Gastrocnemius medialis (tissue), 4 donors: ENCODE measurements around the gene FGF19. TPM values are rescaled to one million over a fixed set of nuclear protein-coding genes. Genes with fewer than 3 reads are reported as not detected.

Experiments
- ATAC-seq, 2 donors: fragments of 150-250 bp; one replicate each; pipeline ENCODE4 v1.9.1; 2016
- DNase-seq, 2 donors: peaks; one replicate each; pipeline ENCODE4 v3.0.0-alpha.2; 2019
- H3K27ac ChIP-seq, 4 donors: fragments of 200-600 bp; sonication (generic); 1 replicate in 1 of 4; 2 replicates in 3 of 4; pipeline ENCODE4 v1.5.1; 2016 to 2018; ENCODE audit warnings: mild to moderate bottlenecking in 2 of 4, moderate library complexity in 1 of 4
- H3K27me3 ChIP-seq, 3 donors: fragments of 200-600 bp; sonication (generic) in 2 of 3; 1 replicate in 1 of 3; 2 replicates in 2 of 3; pipeline versions ENCODE4 v1.5.1 to v1.6.0; 2016 to 2019; ENCODE audit warnings: mild to moderate bottlenecking in 1 of 3, moderate library complexity in 1 of 3
- H3K36me3 ChIP-seq, 2 donors: fragments of 200-600 bp; sonication (generic) in 1 of 2; one replicate each; pipeline ENCODE4 v1.5.1; 2017 to 2018
- H3K4me1 ChIP-seq, 2 donors: fragments of 200-600 bp; sonication (generic) in 1 of 2; one replicate each; pipeline ENCODE4 v1.5.1; 2016 to 2017; ENCODE audit warnings: mild to moderate bottlenecking in 2 of 2
- H3K4me3 ChIP-seq, 4 donors: fragments of 200-600 bp; sonication (generic) in 3 of 4; 1 replicate in 1 of 4; 2 replicates in 3 of 4; pipeline ENCODE4 v1.5.1; 2016 to 2019; ENCODE audit warnings: mild to moderate bottlenecking in 2 of 4
- H3K9me3 ChIP-seq, 3 donors: fragments of 200-600 bp; sonication (generic) in 2 of 3; 1 replicate in 1 of 3; 2 replicates in 2 of 3; pipeline ENCODE4 v1.5.1; 2016 to 2019
- POLR2A ChIP-seq, 2 donors: fragments of 450-650 bp; IDR thresholded peaks; one replicate each; pipeline ENCODE4 v1.6.1; 2017; ENCODE audit warnings: antibody characterized with exemption in 2 of 2, mild to moderate bottlenecking in 2 of 2, moderate library complexity in 2 of 2
- in situ Hi-C, 4 donors: fragments of 200-750 bp; cut with MboI; loops; one replicate each; pipeline versions ENCODE4 v1.15.0 to v1.8.0; 2017; ENCODE audit warnings: low sequenced_read_pairs in 4 of 4
- intact Hi-C: fragments of 100-400 bp; cut with DNase I; formaldehyde crosslinking; loops from one replicate; pipeline ENCODE4 v1.15.1; 2023; ENCODE audit warnings: low total_unique reads
- total RNA-seq, 4 donors: library from RNA; depleted of rRNA; stranded (reverse); fragments of >200 nt; gene quantifications; one replicate each; pipeline versions ENCODE4 v1.1.0 to v1.2.3, GENCODE V29; 2016
- TF ChIP-seq, protein P1 (sequence below), 5 experiments: fragments of 450-650 bp in 3 of 5; fragments of 200-600 bp in 2 of 5; sonication (generic) in 2 of 5; IDR thresholded peaks in 4 of 5; conservative IDR thresholded peaks in 1 of 5; 1 replicate in 4 of 5; 2 replicates in 1 of 5; pipeline ENCODE4 v1.5.1; 2016 to 2019; ENCODE audit warnings: antibody characterized with exemption in 5 of 5, mild to moderate bottlenecking in 3 of 5, moderate library complexity in 3 of 5

Gene FGF19
- total RNA-seq, 4 donors from 2014 or later = not detected

DNA sequence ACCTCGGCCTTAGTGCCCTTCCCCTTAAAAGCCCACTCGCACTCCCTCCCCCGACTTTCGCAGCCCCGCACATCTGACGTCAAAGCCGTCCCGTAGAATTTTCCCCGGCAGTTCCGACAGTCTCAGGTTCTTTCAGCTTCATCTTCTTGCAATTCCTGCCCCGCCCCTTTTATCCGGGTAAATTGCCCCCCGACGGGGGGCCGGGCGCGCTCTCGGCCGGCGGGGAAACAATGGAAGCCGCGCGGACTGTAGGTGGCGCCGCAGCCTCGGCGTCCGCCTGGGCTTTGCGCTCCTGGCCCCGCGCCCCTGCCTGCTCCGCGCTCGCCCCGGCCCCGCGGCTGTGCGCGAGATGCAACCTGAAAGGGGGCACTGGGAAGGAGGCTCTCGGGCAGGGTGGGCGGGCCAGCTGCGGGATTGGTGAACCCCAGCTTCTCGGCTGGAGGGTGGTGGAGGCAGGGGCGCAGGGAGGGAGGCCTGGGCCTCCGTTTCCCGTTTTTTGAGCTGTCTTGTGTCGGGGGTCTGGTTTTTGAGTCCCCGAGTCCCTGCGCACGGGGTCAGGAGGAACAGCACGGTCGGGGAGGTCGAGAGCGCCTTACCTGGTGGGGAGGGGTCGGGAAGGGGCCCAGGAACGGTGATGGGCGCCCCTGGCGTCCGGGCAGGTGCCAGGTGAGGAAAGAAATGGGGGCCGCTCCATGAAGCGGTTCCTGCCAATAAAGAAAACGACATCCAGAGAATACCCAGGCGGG is 859 bp upstream of the FGF19 start:
- DNase-seq = no peak
- H3K27me3 ChIP-seq = peaks cover 60 to 62% (median 62%) of the 10 kb centered on the region in 3 donors
- H3K27ac ChIP-seq = no peak overlapping the region
- TF ChIP-seq, protein P1, sequence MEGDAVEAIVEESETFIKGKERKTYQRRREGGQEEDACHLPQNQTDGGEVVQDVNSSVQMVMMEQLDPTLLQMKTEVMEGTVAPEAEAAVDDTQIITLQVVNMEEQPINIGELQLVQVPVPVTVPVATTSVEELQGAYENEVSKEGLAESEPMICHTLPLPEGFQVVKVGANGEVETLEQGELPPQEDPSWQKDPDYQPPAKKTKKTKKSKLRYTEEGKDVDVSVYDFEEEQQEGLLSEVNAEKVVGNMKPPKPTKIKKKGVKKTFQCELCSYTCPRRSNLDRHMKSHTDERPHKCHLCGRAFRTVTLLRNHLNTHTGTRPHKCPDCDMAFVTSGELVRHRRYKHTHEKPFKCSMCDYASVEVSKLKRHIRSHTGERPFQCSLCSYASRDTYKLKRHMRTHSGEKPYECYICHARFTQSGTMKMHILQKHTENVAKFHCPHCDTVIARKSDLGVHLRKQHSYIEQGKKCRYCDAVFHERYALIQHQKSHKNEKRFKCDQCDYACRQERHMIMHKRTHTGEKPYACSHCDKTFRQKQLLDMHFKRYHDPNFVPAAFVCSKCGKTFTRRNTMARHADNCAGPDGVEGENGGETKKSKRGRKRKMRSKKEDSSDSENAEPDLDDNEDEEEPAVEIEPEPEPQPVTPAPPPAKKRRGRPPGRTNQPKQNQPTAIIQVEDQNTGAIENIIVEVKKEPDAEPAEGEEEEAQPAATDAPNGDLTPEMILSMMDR (IDR thresholded peaks at IDR 0.05 in 4 of 5, conservative IDR thresholded peaks at IDR 0.05 in 1 of 5) = peak in 1 of 5 experiments; percentile 17
- no peak for TF ChIP-seq POLR2A (IDR thresholded peaks at IDR 0.05)
- H3K4me1 ChIP-seq = no peaks in the 10 kb centered on the region
- no peak for ATAC-seq
- no peaks in the 10 kb centered on the region for H3K9me3 ChIP-seq
- intact Hi-C loops = loop anchor here (5.0 kb wide), 1 partner anchor 183 kb away; no protein-coding TSS in a partner anchor
- no peak overlapping the region for H3K4me3 ChIP-seq
- H3K36me3 ChIP-seq = no peaks in the 10 kb centered on the region
- in situ Hi-C loops = no loop called here

DNA sequence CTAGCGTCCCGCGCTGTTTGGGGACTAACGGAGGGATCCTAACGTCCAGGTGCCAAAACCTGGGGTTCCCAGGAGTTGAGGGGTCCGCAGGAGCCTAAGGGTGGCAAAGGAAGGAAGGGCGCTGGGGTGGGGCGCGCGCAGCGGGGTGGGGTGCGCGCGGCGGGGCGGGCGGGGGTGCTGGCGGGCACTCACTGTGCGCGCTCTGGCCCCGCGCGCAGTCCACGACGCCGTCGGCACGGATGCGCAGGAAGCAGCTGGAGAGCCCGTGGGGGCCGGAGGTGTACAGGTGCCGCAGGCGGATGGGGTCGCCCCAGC is 412 bp downstream of the FGF19 start:
- no peak for TF ChIP-seq POLR2A (IDR thresholded peaks at IDR 0.05)
- TF ChIP-seq, protein P1 (IDR thresholded peaks at IDR 0.05 in 4 of 5, conservative IDR thresholded peaks at IDR 0.05 in 1 of 5) = no peak
- intact Hi-C loops = loop anchor here (5.0 kb wide), 1 partner anchor 184 kb away; no protein-coding TSS in a partner anchor
- in situ Hi-C loops = no loop called here
- no peak overlapping the region for H3K27ac ChIP-seq
- DNase-seq = no peak
- no peak for ATAC-seq
- H3K4me3 ChIP-seq = no peak overlapping the region
- no peaks in the 10 kb centered on the region for H3K36me3 ChIP-seq
- H3K4me1 ChIP-seq = no peaks in the 10 kb centered on the region
- peaks cover 62 to 70% (median 67%) of the 10 kb centered on the region in 3 donors for H3K27me3 ChIP-seq
- H3K9me3 ChIP-seq = no peaks in the 10 kb centered on the region

DNA sequence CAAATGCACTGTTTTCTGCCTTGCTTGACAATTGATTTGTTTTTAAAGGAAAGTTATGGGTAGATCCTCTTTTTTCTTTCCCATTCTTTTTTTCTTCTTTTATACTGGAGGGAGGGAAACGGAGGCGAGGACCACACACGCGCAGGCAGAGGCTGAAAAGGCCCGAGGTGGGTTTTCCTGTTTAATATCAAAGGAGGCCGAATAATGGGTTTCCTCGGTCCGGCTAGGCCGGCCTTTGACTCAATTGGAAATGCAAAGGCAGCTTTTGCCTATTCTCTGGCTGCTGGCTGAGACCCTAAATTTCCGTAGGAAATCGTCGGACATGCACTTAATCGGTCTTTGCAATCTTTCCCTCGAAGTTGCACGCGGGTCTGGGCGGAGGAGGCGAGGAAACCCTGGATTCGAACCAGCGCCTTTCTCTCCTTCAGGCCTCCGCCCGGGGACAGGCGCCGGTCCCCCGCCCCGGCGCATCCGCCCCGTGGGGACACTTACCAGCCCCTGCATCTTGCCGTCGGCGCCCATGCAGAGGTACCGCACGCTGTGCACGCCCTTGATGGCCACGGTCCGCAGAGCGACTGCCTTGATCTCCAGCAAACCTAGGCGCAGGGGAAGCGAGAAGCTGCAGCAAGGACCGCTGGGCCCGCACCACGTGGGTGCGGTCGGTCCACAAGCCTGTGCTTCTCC is 911 bp downstream of the FGF19 start:
- no peaks in the 10 kb centered on the region for H3K36me3 ChIP-seq
- ATAC-seq (no peak), DNase-seq (no peak)
- H3K27me3 ChIP-seq = peaks cover 62 to 70% (median 69%) of the 10 kb centered on the region in 3 donors
- in situ Hi-C loops = no loop called here
- H3K27ac ChIP-seq = no peak overlapping the region
- no peak overlapping the region for H3K4me3 ChIP-seq
- no peaks in the 10 kb centered on the region for H3K9me3 ChIP-seq
- no peaks in the 10 kb centered on the region for H3K4me1 ChIP-seq
- intact Hi-C loops = loop anchor here (5.0 kb wide), 1 partner anchor 184 kb away; no protein-coding TSS in a partner anchor
- TF ChIP-seq, protein P1 (IDR thresholded peaks at IDR 0.05 in 4 of 5, conservative IDR thresholded peaks at IDR 0.05 in 1 of 5) = no peak
- TF ChIP-seq POLR2A (IDR thresholded peaks at IDR 0.05) = no peak

DNA sequence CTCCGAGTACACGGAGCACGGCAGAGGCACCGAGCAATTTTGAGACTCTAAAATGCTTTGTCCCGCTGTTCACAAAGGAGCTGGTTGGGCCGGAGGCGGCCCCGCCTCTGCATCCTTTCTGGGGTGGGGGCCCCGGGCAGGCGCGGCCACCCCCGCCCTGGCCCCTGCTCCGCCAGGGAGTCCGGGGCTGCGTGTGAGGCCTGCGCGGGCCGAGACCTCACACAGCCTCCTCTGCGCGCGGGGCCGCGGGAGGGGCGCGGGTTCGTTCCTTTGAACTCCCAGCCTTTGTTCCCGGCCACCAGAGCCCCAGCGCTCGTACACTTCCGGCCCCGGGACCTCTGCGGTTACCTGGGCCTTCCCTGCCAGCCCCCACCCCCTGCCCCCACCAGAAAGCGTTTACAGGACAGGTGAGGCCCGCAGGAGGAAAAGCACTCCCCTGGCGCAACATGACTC is 1.6 kb downstream of the FGF19 start:
- Histone ChIP-seq H3K36me3 (no peaks in the 10 kb centered on the region), H3K9me3 (no peaks in the 10 kb centered on the region), H3K27ac (no peak overlapping the region), H3K4me3 (no peak overlapping the region), H3K27me3 (peaks cover 58 to 73% (median 69%) of the 10 kb centered on the region in 3 donors), H3K4me1 (no peaks in the 10 kb centered on the region)
- TF ChIP-seq POLR2A (IDR thresholded peaks at IDR 0.05) = no peak
- TF ChIP-seq, protein P1 (IDR thresholded peaks at IDR 0.05 in 4 of 5, conservative IDR thresholded peaks at IDR 0.05 in 1 of 5) = no peak
- intact Hi-C loops (loop anchor here (5.0 kb wide), 1 partner anchor 185 kb away; no protein-coding TSS in a partner anchor), in situ Hi-C loops (no loop called here)
- no peak for ATAC-seq
- DNase-seq = no peak
